Loucy (cell line): ENCODE measurements around the gene DNASE1L3.

ENCODE experiments used
- H2AFZ ChIP-seq: fragments of 200-600 bp; sonication (generic); 2 replicates; pipeline ENCODE4 v1.6.0; 2016; ENCODE audit warnings: antibody characterized with exemption, mild to moderate bottlenecking, low read length, moderate library complexity
- H3F3A ChIP-seq: fragments of 200-600 bp; 2 replicates; pipeline ENCODE4 v1.6.0; 2016; ENCODE audit warnings: antibody characterized with exemption, low read depth, mild to moderate bottlenecking
- H3K27me3 ChIP-seq: fragments of 200-600 bp; sonication (generic); 2 replicates; pipeline ENCODE4 v1.6.1; 2014; ENCODE audit warnings: low read length, mild to moderate bottlenecking; ENCODE audit not compliant: insufficient read depth, poor library complexity, severe bottlenecking
- H3K36me3 ChIP-seq: fragments of 200-600 bp; sonication (generic); 2 replicates; pipeline ENCODE4 v1.6.1; 2016; ENCODE audit warnings: low read length; ENCODE audit not compliant: insufficient read depth
- H3K4me1 ChIP-seq: fragments of 200-600 bp; sonication (generic); 2 replicates; pipeline ENCODE4 v1.5.1; 2014; ENCODE audit warnings: low read length, mild to moderate bottlenecking; ENCODE audit not compliant: insufficient read depth, poor library complexity, severe bottlenecking
- H3K4me2 ChIP-seq: fragments of 200-600 bp; sonication (generic); 2 replicates; pipeline ENCODE4 v1.6.0; 2014; ENCODE audit warnings: antibody characterized with exemption, low read length, low read depth, mild to moderate bottlenecking; ENCODE audit not compliant: poor library complexity, severe bottlenecking
- H3K4me3 ChIP-seq: fragments of 200-600 bp; sonication (generic); 2 replicates; pipeline ENCODE4 v1.5.1; 2014; ENCODE audit warnings: low read length, mild to moderate bottlenecking, mixed read lengths; ENCODE audit not compliant: poor library complexity, severe bottlenecking
- H3K79me2 ChIP-seq: fragments of 200-600 bp; sonication (generic); 2 replicates; pipeline ENCODE4 v1.6.1; 2014; ENCODE audit warnings: low read length; ENCODE audit not compliant: insufficient read depth
- H3K9ac ChIP-seq: fragments of 200-600 bp; sonication (generic); 2 replicates; pipeline ENCODE4 v1.6.0; 2014; ENCODE audit warnings: mild to moderate bottlenecking, low read depth, low read length, moderate library complexity; ENCODE audit not compliant: poor library complexity, severe bottlenecking
- H3K9me2 ChIP-seq: fragments of 200-600 bp; sonication (generic); replicated peaks from 2 replicates; pipeline ENCODE4 v1.6.1; 2016; ENCODE audit warnings: low read depth, low read length, mixed read lengths
- H3K9me3 ChIP-seq: fragments of 200-600 bp; sonication (generic); 2 replicates; pipeline ENCODE4 v1.6.1; 2014; ENCODE audit warnings: mild to moderate bottlenecking, antibody characterized with exemption, low read length, low read depth; ENCODE audit not compliant: insufficient read depth
- H4K20me1 ChIP-seq: fragments of 200-600 bp; sonication (generic); 2 replicates; pipeline ENCODE4 v1.6.0; 2014; ENCODE audit warnings: antibody characterized with exemption, low read length, mild to moderate bottlenecking; ENCODE audit not compliant: insufficient read depth, poor library complexity, severe bottlenecking
- CTCF ChIP-seq: fragments of 200-600 bp; sonication (generic); conservative IDR thresholded peaks from 2 replicates; pipeline ENCODE4 v1.5.1; 2014; ENCODE audit warnings: mild to moderate bottlenecking, antibody characterized with exemption, low read length
- EZH2phosphoT487 ChIP-seq: fragments of 200-600 bp; IDR thresholded peaks from 2 replicates; pipeline ENCODE4 v1.6.1; 2018; ENCODE audit warnings: antibody characterized with exemption, mild to moderate bottlenecking, moderate library complexity, borderline replicate concordance

The DNASE1L3 gene

GRCh38 chr3:58197588-58197987 lies 13.2 kb downstream of the DNASE1L3 start:
- TF ChIP-seq EZH2phosphoT487 (no peak), CTCF (no peak)
- H3K27me3 ChIP-seq = no peaks in the 10 kb centered on the region

GRCh38 chr3:58193682-58194407 lies 16.9 kb downstream of the DNASE1L3 start:
- H3K79me2 ChIP-seq = no peaks in the 10 kb centered on the region
- no peak overlapping the region for H3K4me3 ChIP-seq
- H4K20me1 ChIP-seq = no peaks in the 10 kb centered on the region
- peaks cover 6% of the 10 kb centered on the region for H3K4me1 ChIP-seq
- no peaks in the 10 kb centered on the region for H3K27me3 ChIP-seq
- H3K9ac ChIP-seq = no peak overlapping the region
- H3K4me2 ChIP-seq = no peak overlapping the region
- H3K9me2 ChIP-seq = no peaks in the 10 kb centered on the region
- H3K9me3 ChIP-seq = no peaks in the 10 kb centered on the region
- H3K36me3 ChIP-seq = no peaks in the 10 kb centered on the region
- H2AFZ ChIP-seq = 0 out of 2 replicates have a peak overlapping the region, but pooled peaks have one; percentile 52
- no peak for TF ChIP-seq EZH2phosphoT487
- TF ChIP-seq CTCF = no peak
- no peaks in the 10 kb centered on the region for H3F3A ChIP-seq

More at GRCh38 chr3:58197588-58197987, 13.2 kb downstream of the DNASE1L3 start:
- H4K20me1 ChIP-seq = no peaks in the 10 kb centered on the region
- no peak overlapping the region for H3K4me3 ChIP-seq
- no peaks in the 10 kb centered on the region for H3K36me3 ChIP-seq
- H2AFZ ChIP-seq = no peak overlapping the region
- H3F3A ChIP-seq = no peaks in the 10 kb centered on the region
- no peaks in the 10 kb centered on the region for H3K9me2 ChIP-seq
- no peak overlapping the region for H3K9ac ChIP-seq
- H3K9me3 ChIP-seq = no peaks in the 10 kb centered on the region
- H3K79me2 ChIP-seq = no peaks in the 10 kb centered on the region
- peaks cover 20% of the 10 kb centered on the region for H3K4me1 ChIP-seq
- H3K4me2 ChIP-seq = no peak overlapping the region

- Histone ChIP-seq H3K27me3 (no peaks in the 10 kb centered on the region), H3K4me2 (no peak overlapping the region), H3K9me2 (no peaks in the 10 kb centered on the region), H3K4me3 (no peak overlapping the region), H3K79me2 (no peaks in the 10 kb centered on the region), H2AFZ (no peak overlapping the region), H3K4me1 (peaks cover 6% of the 10 kb centered on the region), H3K36me3 (no peaks in the 10 kb centered on the region), H3K9me3 (no peaks in the 10 kb centered on the region), H3K9ac (no peak overlapping the region), H3F3A (no peaks in the 10 kb centered on the region), H4K20me1 (no peaks in the 10 kb centered on the region)
- TF ChIP-seq EZH2phosphoT487 = no peak
- TF ChIP-seq CTCF = no peak
Observed at GRCh38 chr3:58192069-58192468, 18.7 kb downstream of the DNASE1L3 start.
